A549 treated with dexamethasone at 1 μM for 4 hours (cell line): Measurements from ENCODE around the gene COX15. TPM values are rescaled to one million over a fixed set of nuclear protein-coding genes. Genes with fewer than 3 reads are reported as not detected.

Experiments used
- total RNA-seq: library from RNA; stranded (reverse); fragments of 200-300 nt; extraction: Qiagen RNA extraction; gene quantifications from 5 replicates; pipeline ENCODE4 v1.2.3, GENCODE V29; 2022

Gene COX15
- total RNA-seq = 24.9 to 36.0 TPM (median 32.8 TPM) in 5 replicates

DNA sequence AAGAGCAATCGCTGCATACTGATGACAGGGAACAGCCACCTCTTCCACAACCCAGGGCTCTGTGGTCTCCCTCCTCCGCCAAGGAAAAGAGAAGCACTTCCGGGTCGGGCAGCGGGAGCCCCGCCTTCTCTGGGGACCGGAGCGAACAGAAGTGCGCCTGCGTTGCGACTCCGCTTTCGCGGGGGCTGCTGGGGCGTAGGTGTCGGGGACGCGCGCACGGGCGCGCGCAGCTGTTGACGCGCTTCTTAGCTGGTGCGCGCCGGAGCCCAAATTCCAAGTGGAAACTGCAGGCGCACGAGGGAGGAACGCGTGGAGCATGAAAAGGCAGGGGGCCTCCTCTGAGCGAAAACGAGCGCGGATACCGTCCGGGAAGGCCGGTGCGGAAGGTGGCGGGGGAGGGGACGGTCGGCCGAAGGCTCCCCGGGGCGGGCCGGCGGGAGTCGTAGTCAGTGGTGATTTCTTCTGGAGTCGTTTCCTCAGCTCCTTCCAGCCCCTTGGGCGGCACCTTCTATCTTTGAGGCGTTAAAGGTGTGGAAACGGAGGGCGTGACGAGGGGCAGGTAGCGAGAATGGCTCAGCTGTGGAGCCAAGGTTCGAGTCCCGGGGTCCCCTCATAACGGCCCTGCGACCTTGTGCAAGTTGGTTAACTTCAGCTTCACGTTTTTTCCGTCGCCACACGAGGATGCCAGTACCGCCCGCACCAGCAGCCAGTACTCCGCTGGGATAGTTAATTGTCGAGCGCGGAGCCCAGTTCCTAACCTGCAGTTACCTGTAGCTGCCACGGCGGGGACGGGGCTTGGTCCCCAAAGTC, at the start of gene COX15, which contains the start of gene CUTC:
Gene COX15 (minus strand): TSS at position 95 of the 810 bp plus-strand sequence. CDS start 78 bp downstream, at position 17.
Gene CUTC (plus strand): TSS at position 202 of the 810 bp plus-strand sequence. CDS start 115 bp downstream, at position 317.

Other genes starting within 250 kb of the COX15 start
- gene NKX2-3, start 199.2 kb downstream of the COX15 start, total RNA-seq = 0.05 TPM in 2 of 5 replicates, not detected in the others
- gene SLC25A28, start 111.7 kb downstream of the COX15 start, total RNA-seq = 21.0 to 26.3 TPM (median 23.6 TPM) in 5 replicates
- 7.4 to 12.0 TPM (median 10.6 TPM) in 5 replicates for gene ENTPD7, start 72.6 kb downstream of the COX15 start, total RNA-seq
- gene CUTC, start 107 bp upstream of the COX15 start, total RNA-seq = 30.4 to 34.4 TPM (median 32.6 TPM) in 5 replicates
- gene ABCC2, start 50.5 kb upstream of the COX15 start, total RNA-seq = 85.6 to 114 TPM (median 103 TPM) in 5 replicates